Right ventricle myocardium superior (tissue), 1 donor: Measurements from ENCODE around the gene ELFN1. TPM values are rescaled to one million over a fixed set of nuclear protein-coding genes. Genes with fewer than 3 reads are reported as not detected.

Experiments
- ATAC-seq: fragments of 200-7000 bp; cut with Tn5 transposase; one replicate; pipeline ENCODE4 v1.9.1; 2020; ENCODE audit warnings: mild to moderate bottlenecking; ENCODE audit not compliant: poor library complexity
- DNase-seq: peaks from one replicate; pipeline ENCODE4 v3.0.0-alpha.2; 2020
- intact Hi-C: fragments of 100-400 bp; cut with DNase I; formaldehyde crosslinking; loops from one replicate; pipeline ENCODE4 v1.11.2; 2022
- total RNA-seq: library from RNA; stranded (reverse); fragmentation: NEBNext Ultra II Directional; extraction: Animal tissue kit (Norgen Biotek cat#: 25700); gene quantifications from one replicate; pipeline ENCODE4 v1.2.1, GENCODE V29; 2021
- donor health status: DM: no; HTN: yes; CAD: no; lungs with severe emphysema.

ELFN1 gene
- total RNA-seq, 1 donor from 2014 or later = 10.8 TPM

DNA sequence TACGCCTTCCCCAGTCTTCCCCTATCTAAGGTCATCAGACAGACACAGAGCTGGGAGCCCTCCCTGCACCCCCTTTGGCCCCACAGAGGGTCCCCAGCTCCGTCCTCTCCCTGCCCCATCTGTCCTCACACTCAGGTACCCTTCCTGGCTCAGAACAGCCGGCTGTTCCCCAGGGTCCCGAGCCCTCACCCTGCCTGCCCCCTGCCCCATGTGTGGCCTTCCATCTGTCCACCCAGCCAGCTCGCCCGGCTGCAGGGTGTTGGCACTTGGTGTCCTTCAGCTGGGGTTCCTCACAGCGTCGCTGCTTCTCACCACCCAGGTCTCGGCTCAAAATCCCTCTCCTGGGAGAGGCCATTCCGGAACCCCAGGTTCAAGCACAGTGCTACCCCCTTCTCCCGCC is 28.9 kb upstream of the ELFN1 start:
- DNase-seq (no peak), ATAC-seq (no peak)
- intact Hi-C loops = no loop called here

DNA sequence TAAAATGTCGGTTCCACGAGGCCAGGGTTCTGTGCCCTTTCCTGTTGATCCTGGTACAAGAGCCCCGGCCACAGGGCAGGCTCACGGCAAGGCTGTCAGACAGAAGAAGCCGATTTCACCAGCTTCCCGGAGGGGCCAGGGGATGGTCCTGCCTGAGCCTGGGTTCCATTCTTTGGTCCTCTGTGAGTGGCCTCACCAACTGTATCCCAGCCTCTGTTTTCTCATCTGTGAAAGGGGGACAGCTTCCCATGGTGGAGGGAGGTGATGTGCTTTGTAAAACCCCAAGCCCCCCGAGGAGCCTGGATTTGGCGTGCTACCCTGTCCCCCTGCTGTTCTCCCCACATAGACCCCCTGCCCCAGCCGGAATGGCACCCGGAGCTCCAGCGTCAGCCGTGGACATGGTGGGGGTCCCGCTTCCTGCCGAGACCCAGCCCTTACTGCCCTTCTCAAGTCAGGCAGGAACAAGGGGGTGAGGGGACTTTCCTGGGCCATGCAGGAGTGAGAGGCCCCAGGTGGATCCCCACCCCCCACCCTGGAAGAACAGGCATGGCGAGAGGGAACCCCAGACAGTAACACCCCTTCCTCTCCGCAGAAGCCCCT is 28.3 kb upstream of the ELFN1 start:
- DNase-seq (no peak), ATAC-seq (no peak)
- intact Hi-C loops = no loop called here

DNA sequence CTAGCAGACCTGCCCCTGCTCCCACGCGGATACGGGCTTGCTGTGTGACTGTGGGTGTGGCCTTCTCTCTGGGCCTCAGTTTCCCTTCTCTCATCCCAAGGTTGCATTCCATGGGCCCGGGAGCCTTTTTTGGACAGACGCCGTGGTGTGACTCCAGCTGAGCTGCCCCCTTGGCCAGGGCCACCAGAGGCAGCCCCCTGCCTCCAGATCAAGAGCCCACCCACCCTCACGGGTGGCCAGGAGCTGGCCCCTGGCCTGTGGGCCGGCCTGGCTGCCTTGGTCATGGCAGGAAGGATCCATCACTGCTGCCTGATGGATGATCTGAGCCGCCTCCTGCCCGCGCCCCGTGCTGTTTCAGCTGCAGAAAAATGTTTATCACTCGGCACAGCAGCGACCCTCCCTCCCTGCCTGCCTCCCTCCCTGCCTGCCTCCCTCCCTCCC is 27.8 kb upstream of the ELFN1 start:
- DNase-seq = no peak
- ATAC-seq = no peak
- intact Hi-C loops = no loop called here

DNA sequence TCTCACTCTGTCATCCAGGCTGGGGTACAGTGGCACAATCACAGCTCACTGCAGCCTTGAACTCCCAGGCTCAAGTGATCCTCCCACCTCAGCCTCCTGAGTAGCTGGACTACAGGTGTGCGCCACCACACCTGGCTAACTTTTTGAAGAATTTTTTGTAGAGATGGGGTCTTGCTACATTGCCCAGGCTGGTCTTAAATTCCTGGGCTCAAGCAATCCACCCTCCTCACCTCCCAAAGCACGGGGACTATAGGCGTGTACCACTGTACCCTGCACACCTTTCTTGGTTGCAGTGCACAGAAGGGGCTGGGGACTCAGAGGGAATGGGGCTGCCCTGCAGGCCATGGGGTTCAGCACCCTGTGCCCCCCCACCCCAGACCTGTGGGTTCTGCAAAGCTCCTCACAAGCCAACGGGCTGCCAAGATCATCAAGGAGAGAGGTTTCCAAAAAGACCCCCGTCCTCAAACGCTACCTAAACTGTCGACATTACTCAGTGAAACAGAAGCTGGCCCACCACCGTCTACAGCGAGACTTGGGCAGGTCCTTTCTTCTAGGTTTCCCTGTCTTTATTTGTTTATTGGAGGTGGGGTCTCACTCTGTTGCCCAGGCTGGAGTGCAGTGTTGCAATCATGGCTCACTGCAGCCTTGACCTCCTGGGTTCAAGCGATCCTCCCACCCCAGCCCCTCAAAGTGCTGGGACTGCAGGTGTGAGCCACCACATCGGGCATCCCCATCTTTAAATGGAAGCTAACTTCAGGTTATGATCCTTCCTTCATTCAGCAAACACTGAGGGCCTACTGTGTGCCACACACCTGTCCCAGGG is 26.6 kb upstream of the ELFN1 start:
- intact Hi-C loops = no loop called here
- DNase-seq = no peak
- ATAC-seq = no peak

DNA sequence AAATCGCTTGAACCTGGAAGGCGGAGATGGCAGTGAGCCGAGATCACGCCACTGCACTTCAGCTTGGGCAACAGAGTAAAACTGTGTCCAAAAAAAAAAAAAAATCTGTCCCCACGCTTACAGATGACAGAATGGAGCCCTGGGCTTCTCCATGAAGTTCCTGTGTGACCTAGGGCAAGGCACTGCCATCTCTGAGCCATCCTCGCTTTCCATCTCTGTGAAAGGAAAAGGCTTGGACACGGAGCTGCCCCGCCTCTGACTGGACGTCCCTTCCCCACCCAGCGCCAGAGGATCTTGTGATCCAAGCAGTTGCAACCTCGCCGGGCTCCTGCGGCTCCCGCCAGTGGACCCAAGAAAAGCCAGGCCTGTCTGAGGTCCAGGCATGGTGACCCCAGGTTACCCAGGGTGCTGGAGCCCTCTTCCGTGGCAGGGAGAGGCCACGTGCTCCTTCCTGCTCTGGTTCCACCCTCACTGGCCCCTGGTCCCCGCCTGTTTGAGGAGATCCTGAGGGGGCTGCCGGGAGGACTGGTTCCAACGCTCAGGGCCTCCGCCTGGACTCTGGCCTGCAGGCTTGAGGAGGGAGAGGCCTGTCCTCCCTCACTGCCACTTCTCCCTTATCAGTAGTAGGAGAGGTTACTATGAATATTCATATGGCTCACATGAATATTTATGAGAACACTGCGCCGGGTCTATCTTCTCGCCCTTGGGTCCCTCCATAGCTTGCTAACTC is 25.6 kb upstream of the ELFN1 start:
- ATAC-seq (no peak), DNase-seq (no peak)
- intact Hi-C loops = no loop called here

DNA sequence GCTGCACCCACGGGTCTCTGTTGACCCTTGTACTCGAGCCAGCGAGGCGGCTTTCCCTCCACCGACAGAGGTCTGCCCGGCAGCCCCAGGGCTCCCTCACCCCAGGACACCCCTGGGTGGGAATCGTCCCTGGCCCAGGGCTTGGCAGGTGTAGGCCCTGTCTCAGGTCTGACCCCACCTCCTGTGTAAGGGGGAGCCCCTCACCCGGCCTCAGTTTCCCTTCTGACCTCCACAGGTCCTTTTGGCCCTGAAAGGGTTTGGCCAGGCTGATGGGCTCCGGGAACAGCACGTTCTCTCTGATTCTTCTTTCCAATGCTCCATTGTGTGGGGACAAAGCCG is 25.0 kb upstream of the ELFN1 start:
- intact Hi-C loops = no loop called here
- no peak for DNase-seq
- no peak for ATAC-seq

DNA sequence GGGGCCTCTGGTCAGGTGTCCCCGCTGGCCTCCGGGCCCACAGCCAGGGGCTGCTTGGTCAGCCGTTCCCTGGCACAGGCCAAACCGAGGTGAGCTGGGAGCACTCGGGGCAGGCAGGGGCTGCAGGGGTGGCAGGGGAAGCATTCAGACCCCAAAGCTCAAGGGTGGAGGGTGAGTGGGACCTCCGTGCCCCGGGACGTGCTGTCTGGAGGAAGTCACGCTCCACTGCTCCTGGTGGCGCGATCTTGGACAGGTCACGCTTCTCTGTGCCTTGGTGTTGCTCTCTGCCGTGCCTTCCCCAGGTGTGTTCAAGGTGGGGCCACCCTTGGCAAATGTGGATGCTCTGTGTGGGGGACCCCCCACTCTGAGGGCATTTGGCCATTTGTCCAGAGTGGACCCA is 24.6 kb upstream of the ELFN1 start:
- DNase-seq = no peak
- intact Hi-C loops = no loop called here
- no peak for ATAC-seq

DNA sequence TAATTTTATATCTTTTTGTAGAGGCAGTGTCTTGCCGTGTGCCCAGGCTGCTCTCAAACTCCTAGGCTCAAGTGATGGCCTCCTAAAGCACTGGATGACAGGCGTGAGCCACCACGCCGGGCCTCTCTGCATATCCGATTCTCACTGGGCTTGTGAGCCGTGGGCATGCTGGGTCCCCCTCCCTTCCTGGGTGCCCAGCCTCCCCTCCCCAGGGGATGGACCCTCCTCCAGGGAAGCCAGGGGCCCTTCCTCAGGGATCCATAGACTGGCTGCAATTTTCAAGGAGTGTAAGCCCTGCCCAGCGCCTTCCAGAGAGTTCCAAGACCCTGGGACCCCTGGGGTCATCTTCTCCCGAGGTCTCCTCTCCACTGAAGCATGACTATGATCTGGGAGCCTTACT is 23.7 kb upstream of the ELFN1 start:
- no peak for DNase-seq
- no peak for ATAC-seq
- intact Hi-C loops = no loop called here

DNA sequence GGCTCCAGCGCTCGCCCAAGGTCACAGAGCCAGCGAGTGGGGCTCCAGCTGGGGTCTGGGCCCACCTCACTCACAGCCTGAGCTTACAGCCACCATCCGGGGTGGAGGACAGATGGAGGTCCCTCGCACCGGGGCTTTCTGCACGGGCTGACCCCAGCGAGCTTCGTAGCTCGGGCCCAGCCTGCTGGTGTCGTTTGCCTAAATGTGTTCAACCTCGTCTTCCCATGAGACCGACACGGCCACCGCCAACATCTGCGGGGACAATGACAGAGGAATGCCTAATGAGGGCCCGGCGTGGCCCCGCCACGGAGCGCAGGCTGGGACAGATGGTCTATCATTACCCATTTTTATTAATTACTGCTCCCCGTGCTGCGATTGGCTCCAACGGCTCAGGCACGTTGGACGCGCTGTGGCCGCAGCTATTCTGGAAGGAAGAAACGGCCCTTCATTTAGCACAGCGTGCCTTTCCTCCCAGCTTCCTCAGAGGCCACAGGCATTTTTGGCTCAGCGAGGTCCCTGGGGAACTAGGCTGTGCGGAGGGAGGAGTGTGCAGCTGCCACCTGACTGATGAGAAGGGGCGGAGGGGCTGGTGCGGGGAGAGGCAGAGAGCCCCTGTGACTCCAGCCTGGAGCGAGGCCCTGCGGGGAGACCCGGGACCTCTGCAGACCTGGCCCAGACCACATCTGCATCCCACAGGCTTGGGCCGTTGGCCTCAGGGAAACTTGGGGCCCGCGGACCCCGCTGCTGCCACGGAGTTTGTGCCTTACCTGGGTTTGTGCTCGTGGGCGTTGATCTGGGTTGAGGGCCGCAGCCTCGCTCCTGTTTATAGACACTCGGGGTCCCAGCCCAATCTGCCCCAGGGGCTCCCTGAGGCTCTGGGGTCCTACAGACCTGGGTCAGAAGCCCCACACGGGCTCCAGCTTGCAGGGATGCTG is 22.9 kb upstream of the ELFN1 start:
- intact Hi-C loops = no loop called here
- ATAC-seq = peak; percentile 42
- peak; percentile 64 for DNase-seq

DNA sequence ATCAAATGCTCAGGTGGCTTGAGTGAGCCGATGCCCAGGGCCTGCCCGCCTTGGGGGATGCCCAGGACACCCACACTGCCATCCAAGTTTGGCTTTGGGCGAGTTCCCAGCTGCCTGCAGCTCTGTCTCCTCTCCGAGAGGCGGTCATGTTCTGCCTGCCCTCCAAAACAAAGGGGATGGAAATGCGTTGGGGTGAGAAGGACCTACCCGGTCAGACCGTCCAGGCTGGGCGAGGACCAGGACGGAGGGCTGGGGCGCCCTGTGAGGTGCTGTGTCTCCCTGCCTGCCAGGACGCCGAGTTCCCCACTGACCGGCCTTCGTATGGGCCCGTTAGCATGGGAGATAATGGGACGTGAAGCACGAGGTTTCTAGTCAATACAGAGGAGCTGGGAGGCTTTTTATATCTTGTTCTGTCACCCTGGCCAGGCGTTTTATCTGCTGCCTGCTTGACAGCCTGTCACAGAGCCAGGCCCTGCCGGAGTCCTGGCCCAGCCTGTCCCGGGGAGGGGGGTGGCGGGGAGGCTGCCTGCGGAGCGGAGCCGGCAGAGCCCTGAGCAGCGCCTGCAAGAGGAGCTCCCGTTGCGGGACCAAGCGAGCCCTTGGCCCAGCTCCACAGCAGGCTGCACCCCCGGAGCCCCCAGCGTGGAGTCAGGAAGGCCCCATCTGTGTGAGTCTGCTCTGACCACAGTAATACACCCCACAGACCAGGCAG is 22.0 kb upstream of the ELFN1 start:
- intact Hi-C loops = no loop called here
- DNase-seq (peak; percentile 88), ATAC-seq (peak; percentile 93)

DNA sequence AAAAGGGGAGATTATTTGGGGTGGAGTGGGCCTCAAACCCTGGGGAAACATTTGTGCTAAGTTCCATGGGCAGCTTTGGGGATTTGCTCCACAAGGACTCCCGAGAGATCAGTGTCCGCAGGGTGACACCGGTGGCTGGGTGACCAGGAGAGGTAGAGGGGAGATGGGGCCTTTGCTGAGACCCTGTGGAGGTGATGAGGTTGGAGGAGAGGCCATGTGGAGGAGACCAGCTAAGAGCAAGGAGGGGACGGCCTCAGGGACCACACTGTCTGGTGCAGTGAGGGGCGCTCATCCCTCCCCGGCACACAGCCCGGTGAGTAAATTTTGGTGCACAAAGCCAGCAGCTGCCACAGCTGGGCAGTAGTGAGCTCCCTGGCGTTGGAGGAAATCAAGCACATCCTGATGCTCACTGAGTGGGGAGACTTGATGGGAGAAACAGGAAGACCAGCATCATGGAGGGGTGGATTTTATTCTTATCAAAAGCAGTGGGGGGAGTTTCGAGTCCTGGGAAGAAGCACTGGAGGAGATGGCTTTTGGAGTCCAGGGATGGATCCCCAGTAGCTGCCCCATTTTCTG is 20.2 kb upstream of the ELFN1 start:
- intact Hi-C loops = no loop called here
- ATAC-seq (no peak), DNase-seq (no peak)

DNA sequence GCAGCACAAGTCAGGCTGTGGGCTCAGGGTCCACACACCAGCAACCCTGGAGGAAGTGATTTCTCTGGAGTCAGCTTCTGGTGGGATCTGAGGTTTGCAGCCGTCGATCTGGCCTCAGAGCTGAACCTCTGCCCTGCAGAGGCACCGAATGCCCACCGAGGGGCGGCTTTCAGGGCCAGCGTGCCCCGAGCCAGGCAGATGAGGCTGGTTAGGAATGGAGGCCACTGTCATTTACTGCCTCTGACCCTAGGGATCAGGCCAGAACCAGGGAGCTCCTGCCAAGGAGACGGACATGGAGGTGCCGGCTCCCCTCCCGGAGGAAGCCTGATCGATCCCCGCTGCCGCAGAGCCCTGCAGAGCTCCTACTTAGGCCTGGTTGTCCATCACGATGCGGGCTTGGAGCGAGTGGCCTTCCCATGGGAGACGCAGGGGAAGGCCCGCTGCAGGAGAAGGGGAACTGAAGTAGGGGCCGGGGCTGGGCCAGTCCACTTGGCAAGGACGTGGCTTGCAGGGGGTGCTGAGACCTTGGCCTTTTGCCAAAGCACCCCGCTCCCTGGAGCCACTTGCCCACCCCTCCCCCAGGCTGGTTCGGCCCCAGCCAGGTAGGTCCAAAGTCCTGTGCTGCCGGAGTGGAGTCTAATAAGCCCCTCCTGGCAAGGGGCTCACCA is 19.6 kb upstream of the ELFN1 start:
- intact Hi-C loops = no loop called here
- ATAC-seq (no peak), DNase-seq (peak; percentile 26)

DNA sequence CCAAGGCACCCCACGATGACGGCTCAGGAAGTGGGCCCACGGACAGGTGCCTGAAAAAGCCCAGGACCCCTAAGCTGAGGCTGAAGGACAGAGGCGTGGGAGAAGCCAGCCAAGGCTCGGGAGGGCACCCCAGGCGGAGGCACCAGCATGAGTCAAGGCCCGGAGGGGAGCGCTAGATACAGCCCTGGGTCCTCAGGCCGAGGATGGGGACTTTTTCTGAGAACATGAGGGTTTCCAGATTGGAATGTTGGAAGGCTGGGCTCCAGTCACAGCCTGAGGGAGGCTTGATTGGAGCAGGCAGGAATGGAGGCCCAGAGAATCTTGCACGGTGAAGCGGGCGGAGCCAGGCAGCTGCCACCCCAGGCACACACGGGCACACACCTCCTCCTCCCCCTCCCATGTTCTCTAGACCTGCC is 19.0 kb upstream of the ELFN1 start:
- intact Hi-C loops = no loop called here
- peak; percentile 38 for DNase-seq

DNA sequence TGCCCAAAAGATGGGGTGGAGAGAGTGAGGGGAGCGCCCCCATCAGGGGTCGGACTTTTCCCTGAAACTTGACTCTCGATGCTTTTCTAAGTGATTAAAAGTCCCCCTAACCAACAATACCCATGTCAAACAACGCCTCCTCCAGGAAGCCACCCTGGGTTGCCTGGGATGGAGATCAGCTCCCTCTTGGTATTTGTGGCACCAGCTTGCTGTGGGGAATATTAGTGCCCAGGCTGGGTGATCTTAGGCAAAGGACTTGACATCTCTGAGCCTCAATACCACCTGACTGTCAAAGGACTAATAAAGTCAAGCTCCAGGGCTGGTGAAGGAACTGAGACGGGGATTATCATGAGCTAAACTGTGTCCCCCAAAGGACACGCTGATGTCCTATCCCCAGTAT is 18.2 kb upstream of the ELFN1 start:
- no peak for DNase-seq
- intact Hi-C loops = no loop called here
- no peak for ATAC-seq

More for the DNA sequence above, 19.0 kb upstream of the ELFN1 start:
- no peak for ATAC-seq

DNA sequence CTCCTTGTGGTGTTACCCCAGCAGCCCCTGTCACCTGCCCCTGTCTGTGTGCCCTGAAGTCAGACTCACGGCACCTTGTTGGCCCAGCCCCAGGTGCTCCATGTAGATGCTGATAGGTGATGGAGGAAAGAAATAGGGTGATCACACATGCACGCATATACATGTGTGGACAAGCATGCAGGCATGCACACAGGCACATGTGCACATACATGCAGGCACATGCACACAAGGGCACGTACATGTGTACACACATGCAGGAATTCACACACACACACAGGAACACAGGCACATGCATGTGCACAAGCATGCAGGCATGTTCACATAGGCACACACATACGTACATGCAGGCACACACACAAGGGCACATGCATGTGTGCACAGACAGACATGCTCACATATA is 16.6 kb upstream of the ELFN1 start:
- no peak for ATAC-seq
- intact Hi-C loops = no loop called here
- peak; percentile 31 for DNase-seq

DNA sequence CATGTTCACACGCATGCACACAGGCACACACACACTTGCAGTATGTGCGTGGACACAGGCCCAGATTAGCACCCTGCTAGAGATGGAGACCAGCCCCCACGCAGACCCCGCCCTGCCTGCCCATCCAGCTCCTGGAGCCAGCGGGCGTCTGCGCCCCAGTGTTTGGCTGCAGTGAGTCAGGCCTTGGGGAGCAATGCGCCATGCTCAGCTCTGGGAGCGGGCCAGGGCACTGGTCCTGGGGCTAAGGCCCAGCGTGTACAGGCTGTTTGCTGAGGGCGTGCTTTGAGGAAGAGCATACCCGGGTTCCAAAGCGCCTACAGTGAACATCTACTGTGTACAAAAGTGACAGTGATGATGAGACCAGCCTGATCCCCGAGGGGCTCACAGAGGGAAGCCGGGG is 16.0 kb upstream of the ELFN1 start:
- DNase-seq (peak; percentile 21), ATAC-seq (no peak)
- intact Hi-C loops = no loop called here

DNA sequence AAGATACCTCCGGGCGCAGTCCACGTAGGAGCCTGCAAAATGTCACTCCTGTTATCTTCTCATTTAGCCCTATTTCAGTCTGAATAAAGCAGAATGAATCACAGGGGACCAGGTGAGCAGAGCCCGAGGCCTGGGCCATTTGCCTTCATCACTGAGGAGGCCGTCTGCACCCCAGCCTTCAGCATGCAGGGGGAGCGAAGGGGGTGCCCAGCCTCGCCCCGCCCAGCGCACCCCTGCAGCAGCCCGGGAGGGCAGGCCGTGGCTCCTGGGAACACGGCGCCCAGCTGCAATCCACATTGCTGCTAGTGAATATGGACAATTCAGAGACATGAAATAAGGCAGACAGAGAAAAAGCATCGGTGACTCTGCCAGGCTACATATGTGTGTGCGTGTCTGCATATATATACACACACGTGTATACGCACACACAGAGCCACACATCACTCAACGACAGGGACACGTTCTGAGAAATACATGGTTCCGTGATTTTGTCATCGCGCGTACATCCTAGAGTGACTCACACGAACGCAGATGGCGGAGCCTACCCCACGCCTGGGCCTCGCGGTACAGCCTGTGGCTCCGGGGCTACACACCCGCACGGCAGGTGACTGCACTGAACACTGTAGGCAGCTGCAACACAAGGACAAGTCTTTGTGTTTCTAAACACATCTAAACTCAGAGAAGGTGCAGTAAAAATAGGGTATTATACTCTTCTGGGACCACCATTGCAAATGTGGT is 15.2 kb upstream of the ELFN1 start:
- intact Hi-C loops = no loop called here
- ATAC-seq (no peak), DNase-seq (no peak)
